Body of pancreas (tissue), 4 donors: Measurements from ENCODE around the gene ANKRD11. TPM values are rescaled to one million over a fixed set of nuclear protein-coding genes. Genes with fewer than 3 reads are reported as not detected.

Experiments used
- ATAC-seq: fragments of 150-250 bp; one replicate; pipeline ENCODE4 v1.9.1; 2016
- DNase-seq, 4 donors: peaks; one replicate each; pipeline ENCODE4 v3.0.0-alpha.2; 2019
- H3K27ac ChIP-seq, 4 donors: fragments of 200-600 bp; sonication (generic); 1 replicate in 3 of 4; 2 replicates in 1 of 4; pipeline versions ENCODE4 v1.5.1 to v1.6.1; 2016 to 2019; ENCODE audit warnings: mild to moderate bottlenecking in 1 of 4, mixed read lengths in 1 of 4, moderate library complexity in 1 of 4
- H3K27me3 ChIP-seq, 2 donors: fragments of 200-600 bp; sonication (generic); one replicate each; pipeline ENCODE4 v1.6.0; 2016; ENCODE audit warnings: mild to moderate bottlenecking in 1 of 2
- H3K36me3 ChIP-seq, 2 donors: fragments of 200-600 bp; sonication (generic); replicated peaks in 1 of 2; 2 replicates each; pipeline ENCODE4 v1.5.1; 2016; ENCODE audit warnings: low read depth in 2 of 2; ENCODE audit not compliant: insufficient read depth in 1 of 2
- H3K4me1 ChIP-seq: fragments of 200-600 bp; sonication (generic); one replicate; pipeline ENCODE4 v1.6.0; 2016
- H3K4me3 ChIP-seq, 2 donors: fragments of 200-600 bp; sonication (generic); 1 replicate in 1 of 2; 2 replicates in 1 of 2; pipeline ENCODE4 v1.5.1; 2016 to 2019
- H3K9me3 ChIP-seq, 3 donors: fragments of 200-600 bp; sonication (generic); 1 replicate in 2 of 3; 2 replicates in 1 of 3; pipeline ENCODE4 v1.5.1; 2016
- POLR2A ChIP-seq, 3 donors: fragments of 450-650 bp; IDR thresholded peaks; one replicate each; pipeline ENCODE4 v1.6.1; 2016; ENCODE audit warnings: antibody characterized with exemption in 3 of 3, mild to moderate bottlenecking in 2 of 3
- WGBS, 2 donors: methylation state at CpG; one replicate each; pipeline ENCODE4 v1.1.5; 2017; 5-methylcytosine and 5-hydroxymethylcytosine counted together
- intact Hi-C: fragments of 100-400 bp; cut with DNase I; formaldehyde crosslinking; loops from one replicate; pipeline ENCODE4 v1.15.1; 2023
- total RNA-seq, 2 donors: library from RNA; depleted of rRNA; stranded (reverse); fragments of >200 nt; gene quantifications; one replicate each; pipeline ENCODE4 v1.1.0, GENCODE V29; 2016
- TF ChIP-seq, protein P1 (sequence below), 7 experiments: fragments of 450-650 bp in 4 of 7; fragments of 200-600 bp in 3 of 7; sonication (generic) in 3 of 7; IDR thresholded peaks; one replicate each; pipeline ENCODE4 v1.5.1; 2016 to 2019; ENCODE audit warnings: antibody characterized with exemption in 7 of 7

The ANKRD11 gene
- total RNA-seq, 2 donors from 2014 or later = 52.1 to 97.9 TPM

DNA sequence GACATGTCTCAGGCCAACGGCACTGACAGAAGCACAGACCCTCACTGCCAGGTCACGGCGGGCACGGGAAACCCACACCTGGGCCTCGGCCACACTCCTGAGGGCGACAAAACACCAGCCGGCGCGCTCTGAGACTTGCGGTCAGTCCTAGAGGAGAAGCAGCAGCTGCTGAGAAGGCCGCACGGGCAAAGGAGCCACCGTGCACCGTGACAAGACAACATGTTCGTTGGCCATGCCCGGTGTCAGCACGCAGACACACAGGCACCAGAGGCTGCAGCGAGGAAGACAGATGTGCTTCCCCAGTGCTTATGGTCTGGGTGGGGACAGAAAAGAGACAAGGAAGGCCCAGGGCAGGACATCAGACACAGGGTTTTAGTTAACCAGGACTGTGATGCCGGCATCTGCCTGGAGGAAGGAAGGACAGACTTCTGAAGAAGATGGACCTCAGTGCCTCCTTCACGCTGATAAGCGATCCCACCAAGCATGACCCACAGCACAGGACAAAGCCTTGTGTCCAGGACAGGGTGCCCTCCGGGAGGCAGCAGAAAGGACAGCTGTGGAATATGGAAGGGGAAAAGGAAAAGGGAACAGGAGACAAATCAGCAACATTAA, 84.0 kb downstream of the ANKRD11 start:
- H3K4me1 ChIP-seq = peaks cover 85% of the 10 kb centered on the region
- no peak overlapping the region for H3K4me3 ChIP-seq
- DNase-seq (peak; percentile 50 to 70 (median 53)), ATAC-seq (no peak)
- WGBS, 2 donors = 38 to 62% methylated on average over 9 to 22 of the region's 22 CpGs
- intact Hi-C loops = no loop called here
- no peaks in the 10 kb centered on the region for H3K27me3 ChIP-seq
- H3K36me3 ChIP-seq = no peaks in the 10 kb centered on the region
- no peaks in the 10 kb centered on the region for H3K9me3 ChIP-seq
- no peak for TF ChIP-seq POLR2A (IDR thresholded peaks at IDR 0.05)
- TF ChIP-seq, protein P1, sequence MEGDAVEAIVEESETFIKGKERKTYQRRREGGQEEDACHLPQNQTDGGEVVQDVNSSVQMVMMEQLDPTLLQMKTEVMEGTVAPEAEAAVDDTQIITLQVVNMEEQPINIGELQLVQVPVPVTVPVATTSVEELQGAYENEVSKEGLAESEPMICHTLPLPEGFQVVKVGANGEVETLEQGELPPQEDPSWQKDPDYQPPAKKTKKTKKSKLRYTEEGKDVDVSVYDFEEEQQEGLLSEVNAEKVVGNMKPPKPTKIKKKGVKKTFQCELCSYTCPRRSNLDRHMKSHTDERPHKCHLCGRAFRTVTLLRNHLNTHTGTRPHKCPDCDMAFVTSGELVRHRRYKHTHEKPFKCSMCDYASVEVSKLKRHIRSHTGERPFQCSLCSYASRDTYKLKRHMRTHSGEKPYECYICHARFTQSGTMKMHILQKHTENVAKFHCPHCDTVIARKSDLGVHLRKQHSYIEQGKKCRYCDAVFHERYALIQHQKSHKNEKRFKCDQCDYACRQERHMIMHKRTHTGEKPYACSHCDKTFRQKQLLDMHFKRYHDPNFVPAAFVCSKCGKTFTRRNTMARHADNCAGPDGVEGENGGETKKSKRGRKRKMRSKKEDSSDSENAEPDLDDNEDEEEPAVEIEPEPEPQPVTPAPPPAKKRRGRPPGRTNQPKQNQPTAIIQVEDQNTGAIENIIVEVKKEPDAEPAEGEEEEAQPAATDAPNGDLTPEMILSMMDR (IDR thresholded peaks at IDR 0.05) = peak in 1 of 7 experiments; percentile 12
- peak overlapping the region; percentile 46 to 54 (median 49) for H3K27ac ChIP-seq

DNA sequence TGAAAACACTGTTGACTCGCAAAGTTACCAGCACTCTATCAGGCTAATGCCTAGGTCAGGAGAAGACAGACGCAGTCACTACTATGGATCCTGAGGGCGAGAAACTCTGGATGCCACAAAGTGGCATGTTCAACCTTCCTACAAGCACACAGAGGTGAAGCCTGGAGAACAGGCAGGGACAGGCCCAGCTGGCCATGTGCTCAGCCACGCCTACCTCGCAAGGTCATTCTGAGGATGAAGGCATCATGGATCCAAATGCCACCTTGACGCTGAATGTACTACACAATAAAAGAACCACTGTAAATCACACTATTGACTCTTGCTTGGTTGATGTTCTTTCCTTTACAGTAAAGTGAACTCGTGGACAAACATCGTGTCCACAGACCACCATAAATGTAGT, 85.8 kb downstream of the ANKRD11 start:
- Histone ChIP-seq H3K36me3 (no peaks in the 10 kb centered on the region), H3K9me3 (no peaks in the 10 kb centered on the region), H3K27me3 (no peaks in the 10 kb centered on the region), H3K4me3 (no peak overlapping the region), H3K27ac (peak overlapping the region in 2 of 4 donors; percentile 35 to 37), H3K4me1 (peaks cover 68% of the 10 kb centered on the region)
- 45 to 62% methylated on average over 8 of the region's 8 CpGs for WGBS, 2 donors
- intact Hi-C loops = no loop called here
- peak; percentile 36 for ATAC-seq
- peak; percentile 57 to 81 (median 69) for DNase-seq
- no peak for TF ChIP-seq POLR2A (IDR thresholded peaks at IDR 0.05)
- TF ChIP-seq, protein P1 (IDR thresholded peaks at IDR 0.05) = no peak

DNA sequence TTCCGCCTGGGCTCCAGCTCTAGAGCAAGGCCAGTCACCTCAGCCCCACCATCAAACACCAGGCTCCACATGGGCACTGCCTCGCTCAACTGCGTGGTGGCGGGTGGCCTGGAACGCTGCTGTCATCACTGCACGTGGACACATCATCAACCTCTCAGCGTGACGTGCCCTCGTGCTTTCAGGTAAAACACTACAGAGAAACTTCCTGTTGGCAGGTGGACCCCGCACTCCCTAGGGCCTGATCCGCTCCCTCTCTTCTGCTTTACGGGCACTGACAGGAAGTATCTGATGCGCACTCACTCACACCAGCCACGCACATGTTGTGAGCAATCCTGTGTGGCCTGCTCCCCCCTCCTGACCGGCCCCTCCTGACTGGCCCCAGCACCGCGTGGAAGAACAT, 87.4 kb downstream of the ANKRD11 start:
- DNase-seq = no peak

GRCh38 chr16:89401641-89402445, 88.5 kb downstream of the ANKRD11 start:
- 84 to 90% methylated on average over 21 of the region's 27 CpGs for WGBS, 2 donors
- DNase-seq (no peak), ATAC-seq (no peak)
- Histone ChIP-seq H3K4me3 (no peak overlapping the region), H3K36me3 (no peaks in the 10 kb centered on the region), H3K27ac (no peak overlapping the region), H3K9me3 (no peaks in the 10 kb centered on the region), H3K4me1 (peaks cover 41% of the 10 kb centered on the region), H3K27me3 (no peaks in the 10 kb centered on the region)
- intact Hi-C loops = no loop called here
- TF ChIP-seq POLR2A (IDR thresholded peaks at IDR 0.05) = no peak
- TF ChIP-seq, protein P1 (IDR thresholded peaks at IDR 0.05) = no peak

More for the DNA sequence above, 87.4 kb downstream of the ANKRD11 start:
- no peaks in the 10 kb centered on the region for H3K27me3 ChIP-seq
- ATAC-seq = no peak
- H3K9me3 ChIP-seq = no peaks in the 10 kb centered on the region
- H3K36me3 ChIP-seq = no peaks in the 10 kb centered on the region
- 77% methylated on average over 8 to 17 of the region's 17 CpGs for WGBS, 2 donors
- peak overlapping the region in 2 of 4 donors; percentile 11 to 16 for H3K27ac ChIP-seq
- H3K4me3 ChIP-seq = no peak overlapping the region
- H3K4me1 ChIP-seq = peaks cover 52% of the 10 kb centered on the region
- intact Hi-C loops = no loop called here
- no peak for TF ChIP-seq POLR2A (IDR thresholded peaks at IDR 0.05)

DNA sequence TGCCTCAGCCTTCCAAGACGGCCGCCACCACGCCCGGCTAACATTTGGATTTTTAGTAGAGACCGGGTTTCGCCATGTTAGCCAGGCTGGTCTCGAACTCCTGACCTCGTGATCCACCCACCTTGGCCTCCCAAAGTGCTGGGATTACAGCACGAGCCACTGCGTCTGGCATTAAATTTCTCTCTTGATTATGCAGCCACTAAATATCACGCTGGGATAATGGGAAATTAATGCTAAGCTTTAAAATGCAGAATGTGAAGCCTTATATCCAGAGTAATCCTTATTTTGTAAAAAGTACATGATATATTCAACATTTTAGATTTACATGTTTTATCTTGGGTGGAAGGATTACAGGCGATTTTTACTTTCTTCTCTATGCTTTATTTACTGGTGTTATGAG, 89.2 kb downstream of the ANKRD11 start:
- no peak for DNase-seq
- H3K9me3 ChIP-seq = no peaks in the 10 kb centered on the region
- TF ChIP-seq POLR2A (IDR thresholded peaks at IDR 0.05) = no peak
- TF ChIP-seq, protein P1 (IDR thresholded peaks at IDR 0.05) = no peak
- intact Hi-C loops = no loop called here
- H3K4me1 ChIP-seq = peaks cover 35% of the 10 kb centered on the region
- no peak overlapping the region for H3K4me3 ChIP-seq
- H3K27me3 ChIP-seq = no peaks in the 10 kb centered on the region
- no peak overlapping the region for H3K27ac ChIP-seq
- ATAC-seq = no peak
- H3K36me3 ChIP-seq = no peaks in the 10 kb centered on the region
- 89 to 92% methylated on average over 12 of the region's 12 CpGs for WGBS, 2 donors
